GM21723 (cell line): ENCODE measurements around the gene GTF2H2C.
"Not testable (repeated sequence)": the region's sequence is repeated elsewhere in the genome, so short reads cannot be mapped to it uniquely, and the experiment has no call there.

Source experiments
- ATAC-seq: cut with Tn5 transposase; IDR thresholded peaks from one replicate; pipeline ENCODE4 v1.9.1; 2021; ENCODE audit warnings: mild to moderate bottlenecking, moderate library complexity; ENCODE audit not compliant: unreplicated experiment

Gene GTF2H2C

GRCh38 chr5:69559908-69560330, at the start of gene GTF2H2C:
Gene GTF2H2C, plus strand, starts transcription at chr5:69560191. Its CDS starts 4,942 bp downstream, at chr5:69565133.
- ATAC-seq = peak; percentile 97

GRCh38 chr5:69510694-69511093, 49.3 kb upstream of the GTF2H2C start:
- ATAC-seq = no peak

- no peak for ATAC-seq
Measured at GRCh38 chr5:69512740-69513260, 47.2 kb upstream of the GTF2H2C start.

- not testable (repeated sequence) for ATAC-seq
Measured at GRCh38 chr5:69515570-69515969, 44.4 kb upstream of the GTF2H2C start.

GRCh38 chr5:69516769-69517168, 43.2 kb upstream of the GTF2H2C start:
- ATAC-seq = no peak

GRCh38 chr5:69517763-69518212, 42.2 kb upstream of the GTF2H2C start:
- ATAC-seq = no peak

GRCh38 chr5:69519285-69519684, 40.7 kb upstream of the GTF2H2C start:
- ATAC-seq = no peak

- no peak for ATAC-seq
Measured at GRCh38 chr5:69522035-69522434, 38.0 kb upstream of the GTF2H2C start.

GRCh38 chr5:69525490-69525889, 34.5 kb upstream of the GTF2H2C start:
- ATAC-seq = no peak

GRCh38 chr5:69526660-69527059, 33.3 kb upstream of the GTF2H2C start:
- no peak for ATAC-seq

GRCh38 chr5:69527128-69527770, 32.7 kb upstream of the GTF2H2C start:
- ATAC-seq = no peak

GRCh38 chr5:69528035-69528434, 32.0 kb upstream of the GTF2H2C start:
- no peak for ATAC-seq

GRCh38 chr5:69528609-69529008, 31.4 kb upstream of the GTF2H2C start:
- ATAC-seq = no peak

- no peak for ATAC-seq
Measured at GRCh38 chr5:69530561-69531405, 29.2 kb upstream of the GTF2H2C start.

- ATAC-seq = no peak
Measured at GRCh38 chr5:69531406-69531801, 28.6 kb upstream of the GTF2H2C start.

- ATAC-seq = not testable (repeated sequence)
Measured at GRCh38 chr5:69537911-69538310, 22.1 kb upstream of the GTF2H2C start.

GRCh38 chr5:69538735-69539134, 21.3 kb upstream of the GTF2H2C start:
- not testable (repeated sequence) for ATAC-seq

- not testable (repeated sequence) for ATAC-seq
Measured at GRCh38 chr5:69541347-69541746, 18.6 kb upstream of the GTF2H2C start.

GRCh38 chr5:69542838-69543618, 17.0 kb upstream of the GTF2H2C start:
- ATAC-seq = not testable (repeated sequence)

GRCh38 chr5:69544602-69545001, 15.4 kb upstream of the GTF2H2C start:
- ATAC-seq = not testable (repeated sequence)
